NAMALWA (cell line): ENCODE measurements around the gene PEX3.
A peak's percentile ranks its signal among the peaks of the same experiment; 100 is the strongest.
"Not testable (repeated sequence)": the region's sequence is repeated elsewhere in the genome, so short reads cannot be mapped to it uniquely, and the experiment has no call there.

Source experiments
- DNase-seq: peaks from one replicate; pipeline ENCODE4 v3.0.0-alpha.2; 2015; ENCODE audit warnings: low spot score

PEX3 gene

DNA sequence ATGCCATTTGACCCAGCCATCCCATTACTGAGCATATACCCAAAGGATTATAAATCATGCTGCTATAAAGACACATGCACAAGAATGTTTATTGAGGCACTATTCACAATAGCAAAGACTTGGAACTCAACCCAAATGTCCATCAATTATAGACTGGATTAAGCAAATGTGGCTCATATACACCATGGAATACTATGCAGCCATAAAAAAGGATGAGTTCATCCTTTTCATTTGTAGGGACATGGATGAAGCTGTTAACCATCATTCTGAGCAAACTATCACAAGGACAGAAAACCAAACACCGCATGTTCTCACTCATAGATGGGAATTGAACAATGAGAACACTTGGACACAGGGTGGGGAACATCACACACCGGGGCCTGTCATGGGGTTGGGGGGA, 2.7 kb upstream of the PEX3 start:
- DNase-seq = not testable (repeated sequence)

DNA sequence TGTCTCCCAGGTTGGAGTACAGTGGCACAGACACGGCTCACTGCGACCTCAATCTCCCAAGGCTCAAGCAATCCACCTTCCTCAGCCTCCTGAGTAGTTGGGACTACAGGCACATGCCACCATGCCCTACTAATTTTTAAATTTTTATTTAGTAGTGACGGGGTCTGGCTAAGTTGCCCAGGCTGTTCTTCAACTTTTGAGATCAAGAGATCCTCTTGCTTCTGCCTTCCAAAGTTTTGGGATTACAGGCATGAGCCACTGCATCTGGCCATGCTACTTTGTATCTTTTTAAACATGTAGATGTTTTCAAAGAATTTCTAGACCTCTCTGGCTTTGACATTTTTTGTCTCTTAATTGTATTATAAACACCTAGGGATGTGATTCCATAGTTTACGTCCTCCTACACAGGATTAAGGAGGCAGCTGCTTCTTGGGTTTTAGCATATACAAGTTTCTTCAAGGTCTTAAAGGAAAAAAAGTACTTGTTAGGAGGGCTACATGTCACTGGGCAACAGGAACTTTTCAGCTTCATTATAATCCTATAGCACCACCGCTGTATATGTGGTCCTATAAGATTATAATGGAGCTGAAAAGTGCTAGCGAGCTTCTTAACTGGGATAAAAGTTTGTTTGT, 1.4 kb upstream of the PEX3 start:
- DNase-seq = no peak

DNA sequence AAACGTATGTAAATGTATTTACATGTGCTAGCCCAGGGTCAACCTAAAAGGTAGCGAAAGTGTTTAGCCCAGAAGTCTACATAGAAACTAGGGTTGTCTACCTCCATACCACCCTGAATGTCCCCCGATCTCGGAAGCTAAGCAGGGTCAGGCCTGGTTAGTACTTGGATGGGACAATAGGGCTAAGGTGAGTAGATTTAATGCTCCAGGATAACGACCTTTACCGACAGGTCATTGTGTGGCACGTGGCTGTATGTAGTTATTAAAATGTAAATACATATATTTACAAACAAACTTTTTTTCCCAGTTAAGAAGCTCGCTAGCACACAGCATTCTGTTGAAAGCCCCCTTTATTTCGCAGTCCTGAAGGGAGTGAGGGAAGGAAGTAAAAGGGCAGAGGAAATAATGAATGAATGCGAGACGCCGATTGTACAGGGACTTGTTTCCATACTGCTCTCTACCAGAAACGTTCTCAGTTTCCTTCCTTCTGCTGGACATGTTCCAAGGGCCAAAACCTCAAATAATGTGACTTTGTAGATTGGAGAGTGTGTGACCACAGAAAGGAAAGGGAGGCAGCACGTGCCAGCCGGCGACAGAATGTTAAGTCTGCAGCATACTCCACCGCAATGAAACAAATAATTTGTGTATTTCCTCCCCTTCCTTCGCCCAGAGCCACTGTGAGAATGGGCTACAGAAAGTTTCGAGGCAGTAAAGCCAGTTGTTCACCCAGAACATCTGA, 722 bp upstream of the PEX3 start:
- peak; percentile 79 for DNase-seq

DNA sequence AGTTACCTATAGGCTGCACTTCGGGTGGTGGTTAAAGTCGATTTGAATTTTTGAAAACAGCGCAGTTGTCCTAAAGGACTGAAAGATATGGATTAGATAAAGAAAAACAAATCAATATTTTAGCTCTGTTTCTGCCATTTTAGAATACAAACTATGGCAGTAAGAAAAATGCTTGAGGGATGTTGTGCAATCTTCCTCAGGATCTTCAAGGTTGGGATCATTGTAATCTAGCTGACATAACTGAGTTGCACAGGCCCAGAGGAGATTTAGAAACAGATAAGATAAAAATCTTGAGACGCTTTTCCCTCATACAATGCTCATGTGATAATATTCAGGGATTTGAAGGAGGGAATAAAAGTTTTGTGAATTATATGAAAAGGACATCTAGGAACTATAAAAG, 926 bp downstream of the PEX3 start:
- DNase-seq = no peak

DNA sequence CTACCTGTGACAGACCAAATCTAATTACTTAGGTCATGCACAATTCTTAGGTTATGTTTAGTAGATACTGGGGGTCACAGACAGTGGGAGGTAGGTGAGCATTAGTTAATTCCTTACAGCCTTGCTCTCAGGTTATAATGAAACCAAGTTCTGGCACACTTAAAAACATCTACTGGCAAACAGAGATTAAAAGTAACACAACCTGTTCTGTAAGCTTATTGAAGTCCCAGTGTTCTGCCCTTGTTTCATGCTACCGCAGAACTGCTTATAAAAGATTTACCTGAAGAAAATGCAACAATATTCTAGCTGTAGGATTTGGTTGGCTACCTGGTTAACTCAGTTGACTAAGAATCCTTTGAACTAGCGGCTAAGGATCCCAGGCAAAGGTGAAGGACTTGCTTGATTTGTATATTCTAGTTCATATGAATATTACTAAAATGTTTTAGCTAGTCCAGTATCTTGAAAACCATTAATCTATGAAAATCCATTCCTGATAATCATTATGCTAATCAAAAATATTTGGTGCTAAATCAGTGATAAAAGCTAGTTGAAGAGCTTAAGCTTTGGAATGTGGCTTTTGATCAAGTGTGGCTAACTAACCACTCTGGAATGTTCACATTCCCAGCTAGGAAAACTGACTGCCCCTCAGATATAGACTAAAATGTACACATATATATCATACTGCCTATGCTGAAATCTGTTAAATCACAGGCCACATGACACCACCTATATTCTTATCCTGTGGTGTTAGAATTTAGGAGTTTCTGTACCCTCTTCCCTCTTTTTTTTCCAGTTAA, 7.2 kb downstream of the PEX3 start:
- no peak for DNase-seq

DNA sequence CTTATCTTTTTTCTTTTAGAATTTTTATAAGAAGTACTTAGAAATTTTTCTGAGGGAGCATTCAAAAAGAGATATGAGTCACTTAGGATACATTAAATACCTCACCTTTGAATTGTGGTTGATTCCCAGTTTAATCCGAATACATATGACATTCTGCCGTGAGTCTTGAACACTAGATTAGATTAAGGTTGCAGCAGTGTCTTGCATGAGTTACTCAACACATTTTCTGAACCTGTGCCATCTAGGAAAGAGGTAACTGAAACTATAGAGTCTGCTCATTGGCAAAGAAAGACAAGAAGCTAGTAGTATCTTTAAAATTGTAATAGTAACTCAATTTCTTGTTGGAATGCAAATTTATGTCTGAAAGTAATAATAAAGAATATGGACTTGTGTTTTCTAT, 14.9 kb downstream of the PEX3 start:
- no peak for DNase-seq

DNA sequence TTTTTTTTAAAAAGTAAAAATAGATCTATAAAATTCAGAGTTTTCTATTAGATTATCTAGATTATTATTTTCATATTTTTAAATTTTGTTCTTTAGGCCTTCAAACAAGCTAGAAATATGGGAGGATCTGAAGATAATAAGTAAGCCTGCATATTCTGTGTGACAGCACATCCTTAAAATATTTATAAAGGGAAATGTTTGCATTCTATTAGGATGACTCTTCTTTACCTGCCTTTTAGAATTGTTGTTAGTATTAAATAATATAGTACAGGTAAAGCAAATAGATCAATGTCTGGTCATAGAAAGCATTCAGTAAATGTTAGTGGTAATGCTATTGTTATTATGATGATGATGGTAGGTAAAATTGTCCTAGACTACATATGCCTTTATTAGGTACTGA, 17.4 kb downstream of the PEX3 start:
- DNase-seq = no peak

DNA sequence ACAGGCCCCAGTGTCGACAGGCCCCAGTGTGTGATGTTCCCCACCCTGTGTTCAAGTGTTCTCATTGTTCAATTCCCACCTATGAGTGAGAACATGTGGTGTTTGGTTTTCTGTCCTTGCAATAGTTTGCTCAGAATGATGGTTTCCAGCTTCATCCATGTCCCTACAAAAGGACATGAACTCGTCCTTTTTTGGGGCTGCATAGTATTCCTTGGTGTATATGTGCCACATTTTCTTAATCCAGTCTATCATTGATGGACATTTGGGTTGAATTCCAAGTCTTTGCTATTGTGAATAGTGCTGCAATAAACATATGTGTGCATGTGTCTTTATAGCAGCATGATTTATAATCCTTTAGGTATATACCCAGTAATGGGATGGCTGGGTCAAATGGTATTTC, 18.2 kb downstream of the PEX3 start:
- DNase-seq = not testable (repeated sequence)

DNA sequence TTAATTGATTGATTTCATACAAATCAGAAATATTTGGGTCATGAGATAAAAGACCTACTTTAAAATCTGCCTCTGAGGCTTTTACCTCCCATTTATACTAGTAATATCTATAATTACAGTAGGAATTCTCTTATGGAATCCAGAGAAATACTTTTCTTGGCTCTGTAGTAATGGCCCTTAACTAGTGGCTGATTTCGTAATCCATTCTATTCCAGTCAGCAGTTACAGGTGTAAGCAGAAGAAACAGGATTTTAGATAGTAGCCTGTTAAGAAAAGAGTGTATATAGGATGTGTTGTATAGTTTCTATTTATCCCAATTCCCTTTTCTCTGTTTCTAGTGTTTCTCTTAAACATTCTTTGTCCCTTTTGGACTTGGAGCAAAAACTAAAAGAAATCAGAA, 21.2 kb downstream of the PEX3 start:
- DNase-seq = no peak

DNA sequence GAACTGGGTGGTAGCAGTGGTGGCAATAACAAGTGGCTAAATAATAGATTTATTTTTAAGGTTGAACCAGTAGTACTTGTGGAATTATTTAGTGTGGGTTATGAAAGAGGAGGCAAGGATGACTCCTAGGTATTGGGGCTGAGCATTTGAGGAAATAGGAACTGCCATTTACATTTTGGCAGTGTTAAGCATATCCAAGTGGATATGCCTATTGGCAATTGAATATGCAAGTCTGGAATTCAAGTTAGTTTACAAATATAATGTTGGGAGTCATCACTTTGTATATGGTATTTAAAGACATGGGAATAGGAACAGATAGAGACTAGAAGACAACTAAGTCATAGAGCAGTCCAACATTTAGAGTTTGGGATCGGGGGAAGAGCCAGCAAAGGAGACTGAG, 25.9 kb downstream of the PEX3 start:
- no peak for DNase-seq

DNA sequence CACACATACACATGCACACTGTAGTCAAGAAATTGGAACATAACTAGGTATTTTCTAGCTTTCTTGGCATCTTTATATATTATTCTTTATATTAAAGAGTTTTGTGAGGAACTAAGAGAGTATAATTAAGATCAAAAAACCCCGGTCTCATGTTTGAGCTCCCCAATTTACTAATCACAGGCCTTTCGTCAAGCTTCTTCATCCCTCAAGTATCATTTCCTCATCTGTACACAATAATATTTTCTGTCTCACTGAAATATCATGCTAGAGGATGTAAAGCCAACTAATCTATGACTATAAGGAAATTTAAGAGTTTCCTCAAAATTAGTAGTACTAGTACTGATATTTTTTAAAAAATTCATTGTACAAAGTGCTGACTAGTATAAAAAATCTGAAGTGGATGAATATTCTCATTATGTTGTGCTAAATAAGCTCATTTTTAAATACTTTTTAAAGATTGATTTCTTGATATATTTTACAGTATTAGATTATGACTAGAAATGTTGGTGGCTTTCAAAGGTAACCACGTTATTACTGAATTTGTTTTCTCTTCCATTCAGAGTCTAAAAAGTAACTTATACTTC, 28.0 kb downstream of the PEX3 start:
- DNase-seq = no peak

DNA sequence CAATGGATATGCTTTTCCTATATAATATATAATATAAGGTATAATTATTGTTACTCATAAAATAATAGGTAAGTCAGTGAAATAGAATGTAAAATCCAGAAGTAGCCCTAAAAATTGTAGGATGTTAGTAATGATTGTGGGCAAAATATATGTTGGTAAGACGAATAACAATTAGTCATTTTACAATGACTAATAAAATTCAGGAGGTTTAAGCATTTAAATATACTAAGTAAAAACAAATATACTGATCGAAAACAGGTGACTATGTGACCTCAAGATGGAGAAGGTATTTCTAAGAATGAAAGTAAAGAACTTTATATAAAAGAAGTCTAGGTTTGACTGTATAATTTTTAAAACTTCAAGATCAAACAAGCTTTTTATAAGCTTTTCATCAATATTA, 32.0 kb downstream of the PEX3 start:
- DNase-seq = no peak

DNA sequence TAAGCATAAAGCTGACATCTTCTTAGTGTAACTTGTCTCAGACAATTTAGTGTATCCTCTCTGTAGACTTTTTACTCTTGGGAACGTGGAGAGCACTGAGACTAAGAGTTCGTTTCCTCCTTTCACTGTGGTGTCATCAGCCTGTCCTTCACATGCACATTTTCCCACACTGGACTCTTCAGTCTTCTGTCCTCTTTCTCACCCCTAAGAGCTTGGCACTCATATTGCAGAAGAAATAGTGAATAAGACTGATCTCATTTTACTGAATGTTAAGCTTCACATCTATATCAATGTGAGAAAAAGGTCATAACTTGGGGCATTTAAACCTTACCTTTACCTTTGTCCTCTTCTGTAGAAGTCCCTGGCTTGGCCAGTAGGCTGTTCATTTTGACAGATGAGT, 35.4 kb downstream of the PEX3 start:
- DNase-seq = no peak

DNA sequence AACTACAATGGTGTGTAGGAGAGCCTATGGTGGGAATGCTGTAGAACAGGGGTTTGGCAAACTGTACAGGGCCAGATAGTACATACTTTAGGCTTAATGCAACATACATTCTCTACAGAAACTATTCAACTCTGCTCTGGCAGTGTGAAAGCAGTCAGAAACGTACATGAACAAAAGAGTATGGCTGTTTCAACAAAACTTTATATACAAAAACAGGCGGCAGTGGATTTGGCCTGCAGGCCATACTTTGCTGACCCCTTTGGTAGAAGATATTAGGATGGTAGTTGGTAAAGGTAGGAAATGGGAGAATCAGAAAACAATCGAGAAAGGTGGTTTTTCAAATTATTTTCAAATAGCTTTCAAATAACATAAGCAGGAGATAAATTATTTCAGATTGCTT, 36.1 kb downstream of the PEX3 start:
- DNase-seq = no peak

DNA sequence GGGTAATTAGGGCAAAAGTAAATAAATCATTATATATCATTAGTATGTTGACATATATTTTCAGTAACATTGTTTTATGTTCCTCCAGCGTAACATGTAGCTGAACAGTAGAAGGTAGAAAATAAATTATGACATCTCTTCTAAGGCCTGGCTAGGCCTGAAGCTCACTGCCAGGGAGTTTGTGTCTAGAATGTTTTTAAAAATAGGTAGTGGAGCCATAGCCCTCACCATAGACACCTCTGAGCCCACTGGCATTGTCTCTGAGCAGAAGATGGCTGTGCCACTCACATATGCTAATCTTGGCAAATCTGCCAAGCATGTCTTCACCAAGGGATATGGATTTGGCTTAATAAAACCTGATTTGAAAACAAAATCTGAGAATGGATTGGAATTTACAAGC, 39.6 kb downstream of the PEX3 start:
- no peak for DNase-seq

DNA sequence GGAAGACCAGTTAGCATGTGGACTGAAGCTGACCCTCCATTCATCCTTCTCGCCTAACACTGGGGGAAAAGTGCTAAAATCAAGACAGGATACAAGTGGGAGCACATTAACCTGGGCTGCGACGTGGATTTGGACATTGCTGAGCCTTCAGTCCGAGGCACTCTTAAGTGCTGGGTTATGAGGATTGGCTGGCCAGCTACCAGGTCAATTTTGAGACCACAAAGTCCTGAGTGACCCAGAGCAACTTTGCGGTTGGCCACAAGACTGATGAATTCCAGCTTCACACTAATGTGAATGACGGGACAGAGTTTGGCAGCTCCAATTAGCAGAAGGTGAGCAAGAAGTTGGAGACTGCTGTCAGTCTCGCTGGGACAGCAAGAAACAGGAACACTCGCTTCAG, 40.2 kb downstream of the PEX3 start:
- DNase-seq = no peak

DNA sequence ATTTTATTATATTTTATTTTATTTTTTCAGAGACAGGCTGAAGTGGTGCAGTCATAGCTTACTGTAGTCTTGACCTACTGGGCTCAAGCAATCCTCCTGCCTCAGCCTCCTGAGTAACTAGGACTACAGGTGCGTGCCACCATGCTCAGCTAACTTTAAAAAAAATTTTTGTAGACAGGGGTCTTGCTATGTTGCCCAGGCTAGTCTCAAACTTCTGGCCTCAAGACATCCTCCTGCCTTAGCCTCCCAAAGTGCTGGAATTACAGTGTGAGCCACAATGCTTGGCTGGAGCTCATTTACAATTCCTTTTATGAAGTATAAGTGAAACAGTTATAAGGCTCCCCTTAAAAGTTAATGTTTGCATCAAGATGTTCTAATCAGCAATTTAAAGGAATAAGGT, 46.4 kb downstream of the PEX3 start:
- no peak for DNase-seq

DNA sequence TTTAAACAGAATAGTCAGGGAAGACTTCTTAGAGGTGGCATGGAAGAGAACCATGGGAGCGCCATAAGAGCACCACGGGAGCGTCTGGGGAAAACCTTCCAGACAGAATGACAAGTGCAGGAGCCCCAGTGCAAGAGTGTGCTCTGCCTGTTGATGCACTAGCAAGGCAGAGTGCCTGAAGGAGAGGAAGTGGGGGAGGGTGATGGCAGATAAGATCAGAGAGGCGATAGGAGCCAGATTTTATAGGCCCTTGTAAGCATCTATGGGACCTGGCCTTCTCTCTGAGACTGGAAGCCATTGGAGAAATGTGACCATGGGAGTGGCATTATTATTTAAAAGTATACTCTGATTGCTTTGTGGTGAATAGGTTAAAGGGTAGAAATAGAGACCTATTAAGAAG, 47.8 kb downstream of the PEX3 start:
- DNase-seq = no peak

DNA sequence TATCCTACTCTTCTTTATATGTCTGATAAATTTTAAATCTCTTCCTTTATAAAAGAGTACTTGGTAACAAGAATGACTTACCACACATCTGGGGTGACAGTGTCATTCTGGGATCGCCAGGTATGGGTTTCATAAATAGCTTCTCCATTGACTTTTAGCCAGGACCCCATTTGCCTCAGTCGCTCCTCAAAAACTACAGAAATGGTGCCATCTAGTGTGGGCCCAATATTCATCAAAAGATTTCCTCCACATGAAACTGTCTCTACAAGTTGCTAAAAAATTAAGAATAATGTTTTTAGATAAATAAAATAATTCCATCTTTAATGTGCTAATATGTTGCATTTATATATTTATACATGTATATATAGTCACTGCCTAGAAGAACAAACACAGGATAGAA, 51.2 kb downstream of the PEX3 start:
- peak; percentile 49 for DNase-seq

DNA sequence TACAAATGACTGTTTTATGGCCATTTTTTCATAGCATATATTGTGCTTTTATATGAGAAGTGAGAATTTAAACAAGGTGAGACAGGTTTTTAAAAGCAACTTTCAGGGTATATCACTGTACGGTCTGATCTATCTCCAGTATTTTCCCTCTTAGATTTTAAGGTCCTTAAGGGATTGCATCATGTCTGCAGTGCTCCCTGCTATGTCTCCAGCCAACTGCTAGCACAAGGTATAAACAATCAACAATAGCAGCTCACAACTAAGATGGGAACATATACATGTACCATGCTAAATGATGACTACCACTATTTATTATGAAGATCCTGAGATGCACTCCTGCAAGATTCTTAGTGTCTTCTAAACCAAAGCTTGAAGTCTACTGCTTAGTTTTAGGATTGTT, 53.8 kb downstream of the PEX3 start:
- no peak for DNase-seq

DNA sequence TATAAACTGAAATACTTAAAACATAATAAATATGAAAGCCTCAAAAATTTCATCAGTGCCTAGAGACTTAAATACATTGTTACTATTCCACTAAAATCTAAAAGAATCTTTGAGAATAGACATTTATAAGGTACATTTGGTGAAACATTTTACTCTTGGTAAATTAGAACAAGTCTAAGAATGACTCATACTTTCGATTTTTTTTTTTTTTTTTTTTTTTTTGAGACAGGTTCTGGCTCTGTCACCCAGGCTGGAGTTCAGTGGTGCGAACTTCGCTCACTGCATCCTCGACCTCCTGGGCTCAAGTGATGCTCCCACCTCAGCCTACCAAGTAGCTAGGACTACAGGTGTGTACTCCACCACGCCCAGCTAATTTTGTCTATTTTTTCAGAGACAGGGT, 54.5 kb downstream of the PEX3 start:
- DNase-seq = no peak

DNA sequence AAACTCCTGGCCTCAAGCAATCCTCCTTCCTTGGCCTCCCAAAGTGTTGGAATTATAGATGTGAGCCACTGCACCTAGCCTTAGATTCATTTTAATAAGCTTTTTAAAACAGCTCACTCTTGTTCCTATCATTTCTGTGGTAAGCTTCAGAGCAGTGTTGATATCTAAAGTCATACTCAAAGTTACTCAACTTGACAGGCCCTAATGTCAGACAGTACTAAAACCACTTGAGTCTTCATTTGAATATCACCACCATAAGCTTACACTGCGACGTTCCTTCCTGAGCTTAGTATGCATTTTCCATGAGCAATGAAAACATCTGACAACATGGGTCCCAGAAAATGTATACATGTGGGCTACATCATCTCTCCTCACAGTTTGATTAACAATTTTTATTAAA, 54.9 kb downstream of the PEX3 start:
- no peak for DNase-seq

DNA sequence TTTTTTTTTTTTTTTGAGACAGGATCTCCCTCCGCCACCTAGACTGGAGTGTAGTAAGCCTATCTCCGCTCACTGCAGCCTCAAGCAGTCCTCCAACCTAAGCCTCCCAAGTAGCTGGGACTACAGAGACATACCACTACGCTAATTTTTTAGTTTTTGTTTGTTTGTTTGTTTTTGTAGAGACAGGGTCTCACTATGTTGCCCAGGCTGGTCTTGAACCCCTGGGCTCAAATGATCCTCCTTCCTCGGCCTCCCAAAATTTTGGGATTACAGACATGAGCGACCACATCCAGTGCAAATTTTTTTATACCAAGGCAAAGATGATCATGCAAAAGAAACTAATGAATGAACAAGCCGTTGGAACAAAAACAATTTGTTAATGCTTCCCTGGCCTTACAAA, 55.6 kb downstream of the PEX3 start:
- DNase-seq = no peak
